ENCODE measurements around the gene HKDC1.

DNA sequence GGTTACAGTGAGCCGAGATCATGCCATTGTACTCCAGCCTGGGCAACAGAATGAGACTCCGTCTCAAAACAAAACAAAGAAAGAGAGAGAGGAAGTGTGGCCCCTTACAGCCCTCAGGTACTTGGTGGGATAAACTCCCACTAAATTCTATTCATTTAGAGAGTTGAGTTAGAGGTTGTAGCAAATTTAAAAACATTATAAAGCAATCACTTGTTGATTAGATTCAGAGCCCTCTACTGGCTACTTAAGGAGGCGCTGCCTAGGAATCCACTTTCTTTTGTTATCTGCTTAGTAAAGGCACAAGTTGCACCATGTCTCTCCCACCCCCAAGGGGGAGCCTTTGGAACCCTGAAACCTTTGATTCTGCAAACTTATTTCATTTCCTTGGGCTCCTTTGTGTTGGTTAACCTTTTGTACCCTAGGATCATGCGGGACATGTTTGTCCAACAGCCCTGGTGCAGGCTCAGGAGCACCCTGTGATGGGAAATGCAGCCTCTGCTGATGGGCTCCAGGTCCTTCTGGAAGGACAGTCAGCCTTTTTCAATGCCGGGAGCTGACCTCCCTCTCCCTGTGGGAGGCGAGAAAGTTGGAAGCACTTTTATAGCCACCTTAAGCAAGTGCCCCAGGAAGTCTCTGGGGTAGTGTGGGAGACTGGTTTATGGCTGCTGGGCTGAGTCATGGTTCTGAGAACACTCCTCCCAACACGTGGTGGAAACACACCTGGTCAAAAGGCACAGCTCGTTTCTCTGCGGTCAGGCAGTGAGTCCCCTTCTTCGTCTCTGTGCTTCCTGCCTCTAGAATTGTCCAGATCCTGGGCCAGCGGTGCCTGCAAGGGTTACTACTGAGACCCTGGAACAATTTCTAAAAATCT lies 2.3 kb downstream of the HKDC1 start:
- no peak for TF ChIP-seq POLR2AphosphoS5 (IDR thresholded peaks at IDR 0.05)
- TF ChIP-seq CTCF (IDR thresholded peaks at IDR 0.05): peak; percentile 26 to 66 (median 47)
- TF ChIP-seq POLR2A (IDR thresholded peaks at IDR 0.05; ENCODE audit: low read depth): no peak

Measured in esophagus muscularis mucosa (tissue), 3 donors.